GM23338 (cell line): ENCODE results near the gene OXLD1.

Experiments used
- EZH2 ChIP-seq: fragments of 200-600 bp; sonication (generic); IDR thresholded peaks from one replicate; pipeline ENCODE4 v1.8.0; 2017; ENCODE audit warnings: antibody characterized with exemption, mild to moderate bottlenecking, low read depth; ENCODE audit not compliant: unreplicated experiment
- ZNF331 ChIP-seq: fragments of 250-450 bp; sonication (Bioruptor Pico); IDR thresholded peaks from 2 replicates; pipeline ENCODE4 v1.5.0; 2020; ENCODE audit warnings: low read depth, mild to moderate bottlenecking, moderate library complexity

DNA sequence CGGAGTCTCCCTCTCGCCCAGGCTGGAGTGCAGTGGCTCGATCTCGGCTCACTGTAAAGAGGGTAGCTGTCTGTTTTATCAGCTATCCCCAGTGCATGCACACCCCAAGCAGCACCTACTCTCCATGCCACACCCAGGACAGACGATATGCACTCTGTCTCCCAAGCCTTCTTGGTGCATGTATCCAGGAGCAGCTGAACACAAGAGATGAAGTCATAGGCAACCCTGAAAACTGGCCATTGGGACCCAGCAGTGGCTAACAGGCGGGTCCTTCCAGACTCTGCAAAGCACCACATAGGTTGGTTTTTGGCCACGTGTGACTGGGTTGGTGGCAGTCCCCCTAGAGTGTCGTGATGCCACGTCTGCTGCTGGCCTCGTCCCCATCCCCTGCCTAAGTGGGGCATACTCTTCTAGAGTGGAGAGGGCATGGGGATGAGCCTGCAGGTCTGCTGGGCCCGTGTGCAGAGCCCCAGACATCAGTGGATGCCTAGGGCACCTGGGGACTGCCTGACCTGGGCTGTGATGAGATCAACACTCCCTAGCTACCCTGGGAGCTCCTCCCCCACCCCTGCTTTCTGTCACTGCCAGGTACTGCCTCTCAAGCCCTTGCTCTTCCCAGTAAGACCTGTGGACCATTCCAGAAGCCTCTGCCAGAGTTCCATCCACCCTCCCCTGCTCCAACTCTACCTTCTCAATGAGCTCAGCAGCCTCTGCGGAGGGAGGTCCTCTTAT lies 19.4 kb downstream of the OXLD1 start:
- TF ChIP-seq EZH2: no peak
- no peak for TF ChIP-seq ZNF331
